Mucosa of stomach (tissue), 1 donor: ENCODE results near the gene SLC7A14.

Experiments used
- H3K27me3 ChIP-seq: one replicate; pipeline ENCODE4 v1.7.0; 2013; ENCODE audit warnings: mild to moderate bottlenecking, low read length; ENCODE audit not compliant: control insufficient read depth, insufficient read depth
- H3K36me3 ChIP-seq: one replicate; pipeline ENCODE4 v1.7.0; 2013; ENCODE audit warnings: low read length; ENCODE audit not compliant: control insufficient read depth, insufficient read depth
- H3K4me1 ChIP-seq: one replicate; pipeline ENCODE4 v1.7.0; 2013; ENCODE audit warnings: mild to moderate bottlenecking, low read length; ENCODE audit not compliant: control insufficient read depth, insufficient read depth
- H3K4me3 ChIP-seq: one replicate; pipeline ENCODE4 v1.7.0; 2013; ENCODE audit warnings: low read length
- H3K9ac ChIP-seq: one replicate; pipeline ENCODE4 v1.7.0; 2013; ENCODE audit warnings: mild to moderate bottlenecking, low read length, moderate library complexity
- H3K9me3 ChIP-seq: one replicate; pipeline ENCODE4 v1.7.0; 2013; ENCODE audit warnings: mild to moderate bottlenecking, low read length, moderate library complexity; ENCODE audit not compliant: control insufficient read depth
- donor health status: Pancreatic carcinoma.

The SLC7A14 gene

DNA sequence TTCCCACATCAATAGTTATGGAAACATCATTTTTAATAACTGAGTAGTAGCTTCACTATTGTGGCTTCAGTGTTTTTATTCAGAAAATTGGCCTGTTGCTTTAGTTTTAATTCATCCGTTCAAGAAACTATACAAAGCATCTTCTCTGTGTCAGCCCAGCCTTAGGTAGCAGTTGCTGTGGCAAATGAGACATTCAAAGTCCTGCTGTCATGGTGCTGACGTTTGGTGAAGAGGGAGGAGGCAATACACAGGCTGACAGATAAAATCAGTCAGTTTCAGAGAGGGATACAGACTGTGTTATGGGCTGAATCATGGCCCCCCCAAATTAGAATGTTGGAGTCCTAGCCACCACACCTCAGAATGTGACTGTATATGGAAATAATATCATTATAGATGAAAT lies 56.5 kb downstream of the SLC7A14 start:
- H3K9me3 ChIP-seq, result no peaks in the 10 kb centered on the region
- H3K4me3 ChIP-seq, result no peak overlapping the region
- H3K4me1 ChIP-seq, result no peaks in the 10 kb centered on the region
- H3K9ac ChIP-seq, result no peak overlapping the region
- H3K27me3 ChIP-seq, result peaks cover 5% of the 10 kb centered on the region
- H3K36me3 ChIP-seq, result no peaks in the 10 kb centered on the region

DNA sequence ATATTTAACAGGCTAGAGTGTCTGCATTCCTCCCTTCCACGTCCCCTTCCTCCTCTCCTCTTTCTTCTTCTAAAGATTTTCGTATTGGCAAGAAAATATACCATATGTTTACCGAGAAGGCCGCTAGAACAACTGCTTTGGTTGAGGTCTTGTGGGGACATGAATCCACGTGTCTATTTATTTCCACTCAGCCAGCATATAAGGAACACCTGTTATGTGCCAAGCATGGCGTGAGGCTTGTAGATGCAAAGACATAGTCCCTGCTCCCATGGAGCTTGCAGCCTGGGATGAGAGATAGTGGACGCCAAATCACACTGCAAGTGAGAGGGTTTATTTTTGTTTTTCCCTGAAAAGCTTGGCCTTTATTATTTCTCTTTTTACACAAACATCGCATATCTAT lies 57.1 kb downstream of the SLC7A14 start:
- no peaks in the 10 kb centered on the region for H3K4me1 ChIP-seq
- H3K9ac ChIP-seq, result no peak overlapping the region
- H3K9me3 ChIP-seq, result no peaks in the 10 kb centered on the region
- H3K4me3 ChIP-seq, result no peak overlapping the region
- peaks cover 5% of the 10 kb centered on the region for H3K27me3 ChIP-seq
- H3K36me3 ChIP-seq, result no peaks in the 10 kb centered on the region

DNA sequence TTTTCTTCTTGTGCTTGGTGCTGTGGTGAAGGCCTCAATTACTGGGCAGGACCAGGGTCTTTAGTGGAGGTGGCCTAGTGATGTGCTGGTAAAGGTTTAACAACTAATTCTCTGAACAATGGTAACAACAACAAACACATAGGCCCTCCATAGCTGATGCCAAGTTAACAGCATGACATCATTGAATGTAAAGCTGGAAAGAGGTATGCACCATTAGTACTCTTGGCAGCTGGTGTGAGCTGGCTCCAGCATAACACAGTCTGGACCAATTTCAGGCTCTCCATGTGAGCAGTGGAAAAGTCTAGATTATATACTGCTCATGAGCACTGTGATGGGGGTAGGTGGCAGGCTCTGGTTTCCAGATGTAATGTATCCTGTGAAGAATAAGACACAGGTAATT lies 61.8 kb downstream of the SLC7A14 start:
- no peaks in the 10 kb centered on the region for H3K9me3 ChIP-seq
- H3K4me3 ChIP-seq, result no peak overlapping the region
- H3K4me1 ChIP-seq, result no peaks in the 10 kb centered on the region
- H3K9ac ChIP-seq, result no peak overlapping the region
- H3K27me3 ChIP-seq, result no peaks in the 10 kb centered on the region
- H3K36me3 ChIP-seq, result no peaks in the 10 kb centered on the region

DNA sequence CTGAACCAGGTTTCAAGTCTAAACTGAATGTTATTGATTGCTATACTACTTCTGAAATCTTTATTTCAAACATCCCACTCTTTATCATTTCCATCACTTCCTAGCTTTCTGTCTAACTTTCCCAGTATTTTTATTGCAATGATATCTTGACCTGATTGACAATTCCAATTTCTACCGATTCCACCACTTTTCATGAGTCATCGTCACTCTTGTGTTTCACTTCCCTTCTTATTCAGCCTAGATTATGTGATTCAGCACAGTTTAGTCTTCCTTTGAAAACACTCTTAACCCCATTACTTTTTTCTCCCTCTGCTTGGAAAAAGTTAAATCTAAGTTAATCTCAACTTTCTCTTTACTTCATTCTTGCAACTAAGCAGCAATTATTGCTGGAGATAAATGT lies 62.6 kb downstream of the SLC7A14 start:
- Histone ChIP-seq H3K36me3 (no peaks in the 10 kb centered on the region), H3K27me3 (no peaks in the 10 kb centered on the region), H3K4me1 (no peaks in the 10 kb centered on the region), H3K4me3 (no peak overlapping the region), H3K9ac (no peak overlapping the region), H3K9me3 (no peaks in the 10 kb centered on the region)

DNA sequence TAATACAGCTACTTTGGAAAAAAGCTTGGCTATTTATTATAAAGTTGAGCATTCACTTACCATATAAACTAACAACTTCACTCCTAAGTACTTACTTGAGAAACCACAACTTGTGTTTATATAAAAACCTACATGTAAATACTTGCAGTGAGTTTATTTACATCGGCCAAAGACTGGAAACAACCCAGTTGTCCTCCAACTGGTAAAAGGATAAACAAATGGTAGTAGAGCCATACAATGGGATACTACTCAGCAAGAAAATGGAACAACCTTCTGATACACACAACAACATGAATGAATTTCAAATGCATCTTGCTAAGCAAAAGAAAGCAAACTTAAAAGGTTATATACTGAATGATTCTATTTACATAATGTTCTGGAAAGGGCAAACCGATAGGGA lies 63.7 kb downstream of the SLC7A14 start:
- no peaks in the 10 kb centered on the region for H3K9me3 ChIP-seq
- no peak overlapping the region for H3K4me3 ChIP-seq
- H3K4me1 ChIP-seq, result no peaks in the 10 kb centered on the region

DNA sequence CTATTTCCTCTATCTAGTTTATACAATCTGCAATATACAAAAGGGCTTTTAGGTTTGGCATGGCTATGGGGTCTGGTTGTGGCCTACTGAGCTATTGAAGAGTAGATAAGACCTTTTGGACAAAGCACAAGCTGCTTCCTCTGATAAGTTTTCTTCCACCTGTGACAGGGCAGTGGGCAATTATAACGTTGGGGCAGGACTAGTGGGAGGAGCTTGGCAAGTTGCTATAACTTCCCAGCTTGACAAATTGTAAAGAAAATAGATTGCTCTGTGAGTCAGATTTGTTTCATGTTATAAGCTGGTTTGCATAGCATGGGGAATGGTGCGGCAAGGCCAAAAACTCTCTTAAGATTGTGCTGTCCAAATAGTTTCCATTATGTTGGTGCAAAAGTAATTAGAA lies 64.9 kb downstream of the SLC7A14 start:
- Histone ChIP-seq H3K4me1 (no peaks in the 10 kb centered on the region), H3K27me3 (no peaks in the 10 kb centered on the region), H3K4me3 (no peak overlapping the region), H3K36me3 (no peaks in the 10 kb centered on the region), H3K9ac (no peak overlapping the region), H3K9me3 (no peaks in the 10 kb centered on the region)

More for the DNA sequence above, 63.7 kb downstream of the SLC7A14 start:
- no peaks in the 10 kb centered on the region for H3K36me3 ChIP-seq
- no peaks in the 10 kb centered on the region for H3K27me3 ChIP-seq
- H3K9ac ChIP-seq, result no peak overlapping the region

DNA sequence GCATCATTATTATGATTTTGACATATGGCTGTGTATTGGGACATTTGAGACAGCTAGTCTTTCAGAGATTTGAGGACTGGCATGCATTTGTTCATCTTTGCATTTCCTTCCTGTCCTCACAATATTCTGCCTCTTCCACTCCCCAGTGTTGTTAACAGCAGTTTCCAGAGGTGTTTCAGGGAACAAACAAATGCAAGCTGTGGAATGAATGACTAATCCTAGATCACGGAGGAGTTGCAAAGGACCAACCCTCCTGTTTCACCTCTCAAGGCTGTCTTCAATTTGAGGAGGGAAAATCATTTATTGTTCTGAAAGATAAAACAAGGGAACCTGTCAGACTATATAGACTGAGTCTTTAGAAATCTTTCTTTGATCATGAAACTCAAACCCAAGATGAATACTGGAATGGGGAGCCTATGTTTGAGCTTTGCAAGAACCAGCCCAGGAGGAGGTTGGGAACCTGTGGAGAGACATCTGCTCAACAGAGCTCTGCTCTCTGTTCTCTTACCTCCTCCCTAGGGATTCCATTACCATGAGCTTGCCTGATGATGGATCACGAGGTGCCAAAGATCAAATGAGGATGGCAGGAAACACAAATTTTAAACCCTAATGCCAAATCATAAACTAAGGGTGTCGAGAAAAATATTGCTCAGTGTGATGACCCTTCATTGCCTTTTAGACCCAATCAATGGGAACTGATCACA lies 68.5 kb downstream of the SLC7A14 start:
- Histone ChIP-seq H3K9me3 (no peaks in the 10 kb centered on the region), H3K4me1 (no peaks in the 10 kb centered on the region), H3K36me3 (no peaks in the 10 kb centered on the region), H3K27me3 (no peaks in the 10 kb centered on the region), H3K9ac (no peak overlapping the region), H3K4me3 (no peak overlapping the region)

DNA sequence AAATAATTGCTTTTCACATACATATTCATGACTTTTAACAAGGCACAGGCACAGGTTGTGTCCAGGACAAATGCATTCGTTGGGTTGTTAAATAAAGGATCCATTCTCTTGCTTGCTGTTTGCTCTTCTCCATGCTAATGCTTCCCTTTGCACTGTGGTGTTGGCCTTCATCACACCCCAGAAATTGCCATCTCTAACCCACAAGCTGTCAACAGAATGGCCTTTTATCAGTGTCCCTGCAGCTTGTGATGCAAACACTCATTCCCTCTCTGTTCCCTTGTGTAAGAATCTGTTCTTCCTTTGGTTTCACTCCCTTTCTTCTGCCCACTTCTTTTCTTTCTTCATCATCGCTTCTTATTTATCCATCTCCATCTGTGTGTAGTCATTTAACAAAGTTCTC lies 72.2 kb downstream of the SLC7A14 start:
- no peak overlapping the region for H3K4me3 ChIP-seq
- no peaks in the 10 kb centered on the region for H3K4me1 ChIP-seq
- no peak overlapping the region for H3K9ac ChIP-seq
- no peaks in the 10 kb centered on the region for H3K27me3 ChIP-seq
- no peaks in the 10 kb centered on the region for H3K9me3 ChIP-seq
- H3K36me3 ChIP-seq, result no peaks in the 10 kb centered on the region

DNA sequence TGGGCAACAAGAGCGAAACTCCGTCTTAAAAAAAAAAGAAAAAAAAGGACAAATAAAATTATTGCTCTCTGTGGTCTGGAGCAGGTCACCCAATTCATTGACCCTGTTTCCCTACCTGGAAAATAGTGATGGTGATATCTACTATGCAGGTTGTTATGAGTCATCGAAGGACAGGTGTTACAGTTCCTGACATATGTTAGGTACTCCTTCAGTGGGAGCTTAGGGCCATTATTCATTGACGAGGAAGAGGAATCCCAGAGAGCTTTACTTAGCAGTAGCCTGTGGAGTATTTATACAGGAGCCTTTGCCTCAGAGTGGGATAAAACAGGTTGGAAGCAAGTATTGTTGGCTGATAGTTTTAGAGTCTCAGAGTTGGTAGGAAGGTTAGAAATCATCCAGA lies 74.5 kb downstream of the SLC7A14 start:
- Histone ChIP-seq H3K4me1 (peaks cover 11% of the 10 kb centered on the region), H3K27me3 (no peaks in the 10 kb centered on the region), H3K4me3 (no peak overlapping the region), H3K9me3 (no peaks in the 10 kb centered on the region), H3K36me3 (no peaks in the 10 kb centered on the region), H3K9ac (no peak overlapping the region)

DNA sequence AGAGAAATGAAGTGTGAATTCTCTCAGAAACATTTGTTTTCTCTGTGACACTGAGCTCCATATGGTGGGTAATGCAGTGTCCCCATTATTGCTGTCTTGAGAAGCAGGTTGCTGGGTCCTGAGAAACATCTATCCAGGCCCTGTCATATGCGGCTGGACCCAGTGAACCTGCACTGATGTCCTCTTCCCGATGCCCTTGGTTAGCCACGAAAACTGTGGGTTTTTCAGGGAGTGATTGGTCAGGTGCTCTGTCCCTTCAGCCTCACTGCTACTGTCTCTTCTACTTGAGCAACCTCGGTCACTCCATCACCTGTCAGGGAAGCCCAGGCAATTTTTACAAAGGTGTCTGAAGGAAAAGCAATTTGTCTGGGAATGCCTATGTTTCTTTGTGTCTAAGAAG lies 77.0 kb downstream of the SLC7A14 start:
- Histone ChIP-seq H3K4me1 (peaks cover 11% of the 10 kb centered on the region), H3K27me3 (no peaks in the 10 kb centered on the region), H3K4me3 (no peak overlapping the region), H3K9ac (no peak overlapping the region), H3K9me3 (no peaks in the 10 kb centered on the region), H3K36me3 (no peaks in the 10 kb centered on the region)

DNA sequence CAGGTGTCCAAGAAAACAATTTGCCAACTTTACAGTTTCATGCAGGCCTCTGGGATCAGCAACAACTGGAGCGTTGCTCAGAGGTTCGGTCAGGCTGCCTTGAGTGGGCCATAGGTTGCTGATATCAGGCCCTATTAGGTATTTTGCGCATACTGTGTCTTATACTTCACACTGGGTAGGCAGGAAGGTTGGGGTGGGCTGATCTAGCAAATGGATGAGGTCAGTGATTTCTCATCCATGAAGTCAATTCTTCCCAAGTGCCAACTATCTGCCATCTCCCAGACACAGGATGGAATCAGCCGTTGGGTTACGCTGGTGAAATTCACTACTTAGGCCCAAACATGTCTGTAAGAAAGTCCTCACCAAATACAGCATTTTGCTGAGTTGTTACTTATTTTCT lies 77.6 kb downstream of the SLC7A14 start:
- peaks cover 11% of the 10 kb centered on the region for H3K4me1 ChIP-seq
- no peaks in the 10 kb centered on the region for H3K27me3 ChIP-seq

DNA sequence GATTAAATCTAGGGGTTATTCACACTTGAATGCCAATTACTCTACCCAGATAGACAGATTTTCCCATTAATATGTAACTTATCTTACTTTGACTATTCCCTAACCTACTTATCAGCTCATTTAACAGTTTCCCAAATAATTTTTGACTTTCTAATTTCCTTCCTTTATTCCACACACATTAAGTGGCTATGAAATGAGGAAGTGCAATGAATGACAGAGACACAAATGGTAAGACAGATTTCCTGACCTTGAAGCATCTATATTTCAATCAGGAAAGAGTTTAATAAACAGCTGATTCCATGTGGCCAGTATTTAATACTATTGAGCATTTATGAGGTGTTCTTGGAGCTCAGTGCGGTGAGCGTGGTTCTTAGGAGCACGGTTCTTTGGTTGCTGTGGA lies 78.8 kb downstream of the SLC7A14 start:
- no peaks in the 10 kb centered on the region for H3K36me3 ChIP-seq
- peaks cover 11% of the 10 kb centered on the region for H3K4me1 ChIP-seq
- H3K9ac ChIP-seq, result no peak overlapping the region
- no peak overlapping the region for H3K4me3 ChIP-seq
- no peaks in the 10 kb centered on the region for H3K9me3 ChIP-seq
- H3K27me3 ChIP-seq, result no peaks in the 10 kb centered on the region

More for the DNA sequence above, 77.6 kb downstream of the SLC7A14 start:
- Histone ChIP-seq H3K36me3 (no peaks in the 10 kb centered on the region), H3K4me3 (no peak overlapping the region), H3K9ac (no peak overlapping the region), H3K9me3 (no peaks in the 10 kb centered on the region)

DNA sequence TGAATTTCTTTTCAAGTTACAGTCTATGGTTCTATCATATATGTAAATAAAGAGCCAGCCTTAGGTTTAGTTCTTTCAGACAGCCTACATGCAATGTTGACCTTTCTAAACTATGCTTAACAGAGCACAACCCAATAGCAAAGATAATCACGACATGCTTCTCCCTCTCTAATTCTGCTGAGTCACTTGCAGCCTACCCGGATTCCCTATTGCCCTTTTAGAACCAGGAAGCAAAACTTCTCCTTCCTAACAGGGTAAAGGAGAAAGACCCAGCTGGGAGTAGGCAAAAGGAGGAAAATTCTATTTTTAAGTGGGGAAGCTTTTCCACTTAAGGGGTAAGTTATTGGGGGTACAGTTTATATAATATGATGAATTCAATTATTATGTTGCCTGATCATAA lies 79.3 kb downstream of the SLC7A14 start:
- H3K36me3 ChIP-seq, result no peaks in the 10 kb centered on the region
- no peaks in the 10 kb centered on the region for H3K9me3 ChIP-seq
- H3K4me1 ChIP-seq, result peaks cover 11% of the 10 kb centered on the region
- H3K9ac ChIP-seq, result no peak overlapping the region
- H3K27me3 ChIP-seq, result no peaks in the 10 kb centered on the region
- no peak overlapping the region for H3K4me3 ChIP-seq
